Type B pancreatic cell (in vitro differentiated cells): ENCODE measurements around the gene TMEM108. TPM values are rescaled to one million over a fixed set of nuclear protein-coding genes. Genes with fewer than 3 reads are reported as not detected.

Experiments
- DNase-seq: peaks from one replicate; pipeline ENCODE4 v3.0.0; 2021; ENCODE audit warnings: mixed read lengths; ENCODE audit not compliant: unreplicated experiment; ENCODE audit errors: extremely low spot score
- H3K27ac Mint-ChIP-seq: 2 replicates; pipeline ENCODE4 v1.8.0; 2021; ENCODE audit warnings: mild to moderate bottlenecking, mixed read lengths
- H3K27me3 Mint-ChIP-seq: 2 replicates; pipeline ENCODE4 v1.8.0; 2021; ENCODE audit warnings: mixed read lengths
- H3K36me3 Mint-ChIP-seq: 2 replicates; pipeline ENCODE4 v1.8.0; 2021; ENCODE audit warnings: mixed read lengths
- H3K4me1 Mint-ChIP-seq: one replicate; pipeline ENCODE4 v1.8.0; 2021; ENCODE audit warnings: mixed read lengths; ENCODE audit not compliant: unreplicated experiment
- H3K4me3 Mint-ChIP-seq: 2 replicates; pipeline ENCODE4 v1.8.0; 2021; ENCODE audit warnings: mild to moderate bottlenecking, mixed read lengths
- H3K9me3 Mint-ChIP-seq: 2 replicates; pipeline ENCODE4 v1.8.0; 2021; ENCODE audit warnings: mixed read lengths
- total RNA-seq: library from RNA; stranded (reverse); gene quantifications from 2 replicates; pipeline ENCODE4 v1.2.1, GENCODE V29; 2021; ENCODE audit warnings: low replicate concordance
- TF ChIP-seq, protein P1 (sequence below): fragments of 200-600 bp; sonication (generic); conservative IDR thresholded peaks from 2 replicates; pipeline ENCODE4 v1.5.0; 2021; ENCODE audit warnings: antibody characterized with exemption, mild to moderate bottlenecking

TMEM108 gene
- total RNA-seq, 1 donor from 2014 or later = 7.4 TPM

DNA sequence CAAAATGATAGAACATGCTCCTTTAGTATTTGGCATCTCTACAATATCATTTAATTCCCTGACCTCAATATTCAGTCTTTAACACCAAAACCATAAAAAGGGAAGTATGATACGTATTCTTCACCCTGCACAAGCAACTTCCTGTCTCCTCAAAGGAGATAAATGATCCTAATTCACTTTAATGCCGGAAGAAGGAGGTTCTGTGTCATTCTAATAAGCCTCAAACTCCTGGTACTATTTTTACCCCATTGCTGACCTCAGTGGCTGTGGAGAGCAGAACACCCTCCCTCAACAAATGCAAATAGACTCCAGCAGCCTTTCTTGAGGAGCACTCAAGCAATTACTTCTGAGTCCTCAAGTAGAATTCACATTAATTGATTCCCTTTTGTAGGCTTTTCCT lies 173.3 kb downstream of the TMEM108 start:
- H3K4me1 Mint-ChIP-seq = peaks cover 10% of the 10 kb centered on the region
- H3K4me3 Mint-ChIP-seq = no peak overlapping the region
- DNase-seq = no peak
- TF ChIP-seq, protein P1, sequence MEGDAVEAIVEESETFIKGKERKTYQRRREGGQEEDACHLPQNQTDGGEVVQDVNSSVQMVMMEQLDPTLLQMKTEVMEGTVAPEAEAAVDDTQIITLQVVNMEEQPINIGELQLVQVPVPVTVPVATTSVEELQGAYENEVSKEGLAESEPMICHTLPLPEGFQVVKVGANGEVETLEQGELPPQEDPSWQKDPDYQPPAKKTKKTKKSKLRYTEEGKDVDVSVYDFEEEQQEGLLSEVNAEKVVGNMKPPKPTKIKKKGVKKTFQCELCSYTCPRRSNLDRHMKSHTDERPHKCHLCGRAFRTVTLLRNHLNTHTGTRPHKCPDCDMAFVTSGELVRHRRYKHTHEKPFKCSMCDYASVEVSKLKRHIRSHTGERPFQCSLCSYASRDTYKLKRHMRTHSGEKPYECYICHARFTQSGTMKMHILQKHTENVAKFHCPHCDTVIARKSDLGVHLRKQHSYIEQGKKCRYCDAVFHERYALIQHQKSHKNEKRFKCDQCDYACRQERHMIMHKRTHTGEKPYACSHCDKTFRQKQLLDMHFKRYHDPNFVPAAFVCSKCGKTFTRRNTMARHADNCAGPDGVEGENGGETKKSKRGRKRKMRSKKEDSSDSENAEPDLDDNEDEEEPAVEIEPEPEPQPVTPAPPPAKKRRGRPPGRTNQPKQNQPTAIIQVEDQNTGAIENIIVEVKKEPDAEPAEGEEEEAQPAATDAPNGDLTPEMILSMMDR = no peak
- H3K9me3 Mint-ChIP-seq = no peaks in the 10 kb centered on the region
- no peak overlapping the region for H3K27ac Mint-ChIP-seq
- H3K27me3 Mint-ChIP-seq = no peaks in the 10 kb centered on the region
- H3K36me3 Mint-ChIP-seq = no peaks in the 10 kb centered on the region

DNA sequence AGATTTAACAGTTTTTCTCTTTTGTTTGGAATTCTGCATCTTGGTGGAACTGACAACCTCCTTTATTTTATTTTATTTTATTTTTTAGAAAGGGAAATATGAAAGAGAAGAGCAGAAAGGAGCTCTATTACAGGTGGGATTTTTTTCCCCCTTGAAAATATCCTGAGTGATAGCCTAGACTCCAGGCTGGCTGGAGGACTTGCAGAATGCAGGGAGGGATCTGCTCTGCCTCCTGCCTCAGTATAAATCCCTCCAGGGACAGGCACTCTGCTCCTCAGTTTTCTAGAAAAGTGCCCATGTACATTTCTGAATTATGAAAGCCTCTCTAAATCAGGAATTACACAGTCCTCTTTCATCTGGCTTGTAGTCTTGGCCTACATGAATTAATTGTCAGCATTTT lies 173.7 kb downstream of the TMEM108 start:
- DNase-seq = no peak
- Mint-ChIP-seq H3K4me3 (no peak overlapping the region), H3K36me3 (no peaks in the 10 kb centered on the region), H3K27ac (no peak overlapping the region), H3K27me3 (no peaks in the 10 kb centered on the region), H3K4me1 (peaks cover 10% of the 10 kb centered on the region), H3K9me3 (no peaks in the 10 kb centered on the region)
- TF ChIP-seq, protein P1 = no peak

DNA sequence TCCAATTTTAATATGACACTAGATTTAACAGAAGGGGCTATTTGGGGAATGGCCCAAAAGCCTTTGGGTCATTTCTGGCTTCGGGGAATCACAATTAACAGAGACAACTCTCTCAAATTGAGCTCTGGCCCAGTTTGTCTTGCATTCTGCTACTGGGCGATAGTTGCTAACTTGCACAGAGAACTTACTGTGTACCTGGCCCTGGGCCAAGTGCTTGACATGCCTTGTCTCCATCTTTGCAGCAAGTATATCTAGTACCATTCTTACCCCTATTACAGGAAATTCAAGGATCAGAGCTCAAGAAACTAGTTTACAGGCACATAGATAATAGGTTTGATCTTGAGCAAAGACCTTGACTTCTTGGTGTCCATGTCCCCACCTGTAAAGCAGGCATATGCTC lies 175.7 kb downstream of the TMEM108 start:
- Mint-ChIP-seq H3K9me3 (no peaks in the 10 kb centered on the region), H3K27me3 (no peaks in the 10 kb centered on the region), H3K4me3 (no peak overlapping the region), H3K27ac (no peak overlapping the region), H3K36me3 (no peaks in the 10 kb centered on the region), H3K4me1 (peaks cover 10% of the 10 kb centered on the region)
- no peak for DNase-seq
- TF ChIP-seq, protein P1 = no peak

DNA sequence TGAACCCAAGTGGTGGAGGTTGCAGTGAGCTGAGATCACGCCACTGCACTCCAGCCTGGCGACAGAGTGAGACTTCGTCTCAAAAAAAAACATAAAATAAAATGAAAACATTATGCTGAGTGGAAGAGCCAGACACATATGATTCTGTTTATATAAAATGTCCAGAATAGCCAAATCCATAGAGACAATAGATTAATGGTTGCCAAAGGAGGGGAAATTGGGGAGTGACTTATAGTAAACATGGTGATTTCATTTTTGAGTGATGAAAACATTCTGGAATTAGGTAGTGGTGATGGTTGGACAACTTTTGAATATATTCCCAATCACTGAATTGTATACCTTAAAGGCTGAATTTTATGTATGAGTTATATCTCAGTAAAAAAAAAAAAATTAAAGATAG lies 189.6 kb downstream of the TMEM108 start:
- TF ChIP-seq, protein P1 = no peak
- no peak for DNase-seq
- no peaks in the 10 kb centered on the region for H3K9me3 Mint-ChIP-seq
- no peak overlapping the region for H3K27ac Mint-ChIP-seq
- no peaks in the 10 kb centered on the region for H3K36me3 Mint-ChIP-seq
- no peak overlapping the region for H3K4me3 Mint-ChIP-seq
- H3K27me3 Mint-ChIP-seq = no peaks in the 10 kb centered on the region
- H3K4me1 Mint-ChIP-seq = no peaks in the 10 kb centered on the region

DNA sequence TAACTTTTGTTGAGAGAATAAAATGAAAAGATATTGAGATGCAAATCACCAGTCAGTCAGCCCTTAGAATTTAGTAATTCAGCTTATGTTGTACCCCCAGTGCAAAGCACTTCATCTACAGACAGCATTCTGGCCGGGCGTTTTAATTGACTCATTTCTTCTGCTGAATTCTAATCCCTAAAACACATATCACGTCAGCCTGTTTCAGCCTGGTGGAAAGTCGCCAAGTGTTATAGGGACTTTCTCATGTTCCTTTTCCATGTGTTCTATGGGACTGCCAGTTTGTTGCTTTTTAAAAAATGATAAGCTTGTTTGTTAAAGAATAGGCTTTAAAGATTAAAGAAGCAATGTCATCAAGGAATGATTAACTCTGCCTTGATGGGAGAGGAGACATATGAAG lies 192.0 kb downstream of the TMEM108 start:
- H3K27me3 Mint-ChIP-seq = no peaks in the 10 kb centered on the region
- no peaks in the 10 kb centered on the region for H3K36me3 Mint-ChIP-seq
- no peaks in the 10 kb centered on the region for H3K9me3 Mint-ChIP-seq
- no peak overlapping the region for H3K27ac Mint-ChIP-seq
- TF ChIP-seq, protein P1 = no peak
- H3K4me3 Mint-ChIP-seq = no peak overlapping the region
- DNase-seq = no peak
- H3K4me1 Mint-ChIP-seq = no peaks in the 10 kb centered on the region

DNA sequence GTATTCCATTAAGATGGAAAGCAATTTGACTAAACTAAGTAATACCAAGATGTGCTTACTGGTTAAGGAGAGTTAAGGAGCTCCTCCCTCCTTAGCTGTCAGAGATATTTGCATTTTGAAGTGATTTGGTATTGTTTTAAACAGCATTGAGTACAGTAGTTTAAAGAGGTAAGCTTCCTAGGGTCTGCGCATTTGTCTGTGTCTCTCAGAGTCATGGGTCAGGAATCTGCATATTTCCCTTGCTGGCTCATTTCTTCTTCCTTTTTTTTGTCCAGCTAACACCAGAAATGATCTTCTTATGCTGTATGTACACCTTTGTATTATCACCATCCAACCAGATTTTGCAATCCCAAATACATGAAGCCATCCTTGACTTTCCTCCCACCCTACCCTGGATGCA lies 198.7 kb downstream of the TMEM108 start:
- no peaks in the 10 kb centered on the region for H3K27me3 Mint-ChIP-seq
- DNase-seq = no peak
- no peaks in the 10 kb centered on the region for H3K4me1 Mint-ChIP-seq
- no peaks in the 10 kb centered on the region for H3K9me3 Mint-ChIP-seq
- TF ChIP-seq, protein P1 = no peak
- no peaks in the 10 kb centered on the region for H3K36me3 Mint-ChIP-seq
- H3K27ac Mint-ChIP-seq = no peak overlapping the region
- no peak overlapping the region for H3K4me3 Mint-ChIP-seq
